ENCODE measurements around the gene SLC15A2.

GRCh38 chr3:121863801-121864200, 30.4 kb upstream of the SLC15A2 start:
- TF ChIP-seq POLR2A (IDR thresholded peaks at IDR 0.05) = no peak
- TF ChIP-seq, protein P1, sequence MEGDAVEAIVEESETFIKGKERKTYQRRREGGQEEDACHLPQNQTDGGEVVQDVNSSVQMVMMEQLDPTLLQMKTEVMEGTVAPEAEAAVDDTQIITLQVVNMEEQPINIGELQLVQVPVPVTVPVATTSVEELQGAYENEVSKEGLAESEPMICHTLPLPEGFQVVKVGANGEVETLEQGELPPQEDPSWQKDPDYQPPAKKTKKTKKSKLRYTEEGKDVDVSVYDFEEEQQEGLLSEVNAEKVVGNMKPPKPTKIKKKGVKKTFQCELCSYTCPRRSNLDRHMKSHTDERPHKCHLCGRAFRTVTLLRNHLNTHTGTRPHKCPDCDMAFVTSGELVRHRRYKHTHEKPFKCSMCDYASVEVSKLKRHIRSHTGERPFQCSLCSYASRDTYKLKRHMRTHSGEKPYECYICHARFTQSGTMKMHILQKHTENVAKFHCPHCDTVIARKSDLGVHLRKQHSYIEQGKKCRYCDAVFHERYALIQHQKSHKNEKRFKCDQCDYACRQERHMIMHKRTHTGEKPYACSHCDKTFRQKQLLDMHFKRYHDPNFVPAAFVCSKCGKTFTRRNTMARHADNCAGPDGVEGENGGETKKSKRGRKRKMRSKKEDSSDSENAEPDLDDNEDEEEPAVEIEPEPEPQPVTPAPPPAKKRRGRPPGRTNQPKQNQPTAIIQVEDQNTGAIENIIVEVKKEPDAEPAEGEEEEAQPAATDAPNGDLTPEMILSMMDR (IDR thresholded peaks at IDR 0.05) = no peak

All from uterus (tissue), 2 donors.